ENCODE results near the gene TOP2B.

TOP2B gene

DNA sequence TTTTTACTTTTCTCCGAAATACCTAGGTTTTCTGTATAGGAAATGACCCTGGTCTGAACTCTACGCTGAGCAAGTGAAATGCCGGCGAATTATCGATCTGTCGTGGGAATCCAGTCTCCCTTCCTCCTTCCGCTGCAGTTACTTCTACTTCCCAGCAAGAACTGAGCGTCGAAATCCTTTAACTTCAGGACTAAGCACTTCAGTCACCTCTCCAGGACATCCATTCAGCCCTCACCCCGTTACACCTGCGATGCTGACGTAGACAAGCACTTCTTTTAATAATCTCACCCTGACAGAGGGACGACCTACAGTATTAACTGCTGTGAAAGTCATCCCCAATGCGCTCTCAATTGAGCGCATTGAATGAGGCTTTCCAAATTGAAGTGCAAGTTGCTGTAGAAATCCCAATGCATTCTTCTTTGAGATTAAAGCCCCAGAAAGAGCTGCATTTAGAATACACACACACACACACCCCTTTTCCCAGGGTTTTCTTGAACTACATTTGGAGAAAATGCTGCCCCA, 1.3 kb downstream of the TOP2B start:
- Histone ChIP-seq H2BK5ac (ENCODE audit: low read depth, low read length, poor library complexity) (no peak overlapping the region), H3K36me3 (ENCODE audit: control insufficient read depth in 1 of 2, insufficient read depth in 2 of 2, low read length in 2 of 2) (no peaks in the 10 kb centered on the region), H4K12ac (ENCODE audit: low read depth, low read length) (no peak overlapping the region), H4K8ac (ENCODE audit: low read depth, low read length) (no peak overlapping the region), H3K4me1 (ENCODE audit: control insufficient read depth in 1 of 2, insufficient read depth in 2 of 2, low read length in 2 of 2) (no peaks in the 10 kb centered on the region), H3K4ac (ENCODE audit: low read depth, low read length) (peak overlapping the region; percentile 16), H3K79me1 (ENCODE audit: low read length) (peaks cover 11% of the 10 kb centered on the region), H3K14ac (ENCODE audit: low read length) (no peak overlapping the region), H3K23ac (ENCODE audit: low read length) (no peak overlapping the region), H3K9me3 (ENCODE audit: insufficient read depth, low read depth, low read length) (no peaks in the 10 kb centered on the region), H2BK12ac (ENCODE audit: low read length) (no peak overlapping the region), H3K79me2 (ENCODE audit: control insufficient read depth, insufficient read depth, low read length, poor library complexity) (peaks cover 12% of the 10 kb centered on the region), H3K4me2 (ENCODE audit: low read length) (peak overlapping the region; percentile 76), H3K18ac (ENCODE audit: low read length) (no peak overlapping the region), H4K91ac (ENCODE audit: low read depth, low read length) (no peak overlapping the region), H2BK120ac (ENCODE audit: insufficient read depth, low read length, poor library complexity) (no peak overlapping the region), H3K9ac (ENCODE audit: low read length) (peak overlapping the region; percentile 62), H3K27ac (ENCODE audit: low read depth, low read length) (peak overlapping the region; percentile 94), H2AK5ac (ENCODE audit: low read length) (no peak overlapping the region), H2AFZ (ENCODE audit: insufficient read depth, low read length, poor library complexity) (no peak overlapping the region), H3K27me3 (ENCODE audit: insufficient read depth, low read length) (no peaks in the 10 kb centered on the region), H3K4me3 (ENCODE audit: low read depth, low read length) (peak overlapping the region; percentile 99)
- DNase-seq: peak in 1 of 2 donors; percentile 32
- WGBS (ENCODE audit: extremely low coverage, insufficient coverage, insufficient read length): no CpG with 5 or more reads among the region's 15 CpGs

GRCh38 chr3:25662736-25663320, 1.9 kb downstream of the TOP2B start:
- Histone ChIP-seq H2AFZ (ENCODE audit: insufficient read depth, low read length, poor library complexity) (no peak overlapping the region), H4K91ac (ENCODE audit: low read depth, low read length) (no peak overlapping the region), H2BK12ac (ENCODE audit: low read length) (no peak overlapping the region), H3K36me3 (ENCODE audit: control insufficient read depth in 1 of 2, insufficient read depth in 2 of 2, low read length in 2 of 2) (no peaks in the 10 kb centered on the region), H4K12ac (ENCODE audit: low read depth, low read length) (no peak overlapping the region), H2BK5ac (ENCODE audit: low read depth, low read length, poor library complexity) (no peak overlapping the region), H3K27ac (ENCODE audit: low read depth, low read length) (no peak overlapping the region), H3K14ac (ENCODE audit: low read length) (no peak overlapping the region), H3K4ac (ENCODE audit: low read depth, low read length) (peak overlapping the region; percentile 96), H3K23ac (ENCODE audit: low read length) (no peak overlapping the region), H3K9ac (ENCODE audit: low read length) (no peak overlapping the region), H3K79me2 (ENCODE audit: control insufficient read depth, insufficient read depth, low read length, poor library complexity) (peaks cover 12% of the 10 kb centered on the region), H2BK120ac (ENCODE audit: insufficient read depth, low read length, poor library complexity) (no peak overlapping the region), H3K18ac (ENCODE audit: low read length) (no peak overlapping the region), H3K9me3 (ENCODE audit: insufficient read depth, low read depth, low read length) (no peaks in the 10 kb centered on the region), H3K27me3 (ENCODE audit: insufficient read depth, low read length) (no peaks in the 10 kb centered on the region), H3K4me3 (ENCODE audit: low read depth, low read length) (no peak overlapping the region), H3K79me1 (ENCODE audit: low read length) (peaks cover 11% of the 10 kb centered on the region), H3K4me1 (ENCODE audit: control insufficient read depth in 1 of 2, insufficient read depth in 2 of 2, low read length in 2 of 2) (no peaks in the 10 kb centered on the region), H4K8ac (ENCODE audit: low read depth, low read length) (no peak overlapping the region), H3K4me2 (ENCODE audit: low read length) (peak overlapping the region; percentile 76), H2AK5ac (ENCODE audit: low read length) (no peak overlapping the region)
- DNase-seq: no peak
- no CpG with 5 or more reads among the region's 7 CpGs for WGBS (ENCODE audit: extremely low coverage, insufficient coverage, insufficient read length)

DNA sequence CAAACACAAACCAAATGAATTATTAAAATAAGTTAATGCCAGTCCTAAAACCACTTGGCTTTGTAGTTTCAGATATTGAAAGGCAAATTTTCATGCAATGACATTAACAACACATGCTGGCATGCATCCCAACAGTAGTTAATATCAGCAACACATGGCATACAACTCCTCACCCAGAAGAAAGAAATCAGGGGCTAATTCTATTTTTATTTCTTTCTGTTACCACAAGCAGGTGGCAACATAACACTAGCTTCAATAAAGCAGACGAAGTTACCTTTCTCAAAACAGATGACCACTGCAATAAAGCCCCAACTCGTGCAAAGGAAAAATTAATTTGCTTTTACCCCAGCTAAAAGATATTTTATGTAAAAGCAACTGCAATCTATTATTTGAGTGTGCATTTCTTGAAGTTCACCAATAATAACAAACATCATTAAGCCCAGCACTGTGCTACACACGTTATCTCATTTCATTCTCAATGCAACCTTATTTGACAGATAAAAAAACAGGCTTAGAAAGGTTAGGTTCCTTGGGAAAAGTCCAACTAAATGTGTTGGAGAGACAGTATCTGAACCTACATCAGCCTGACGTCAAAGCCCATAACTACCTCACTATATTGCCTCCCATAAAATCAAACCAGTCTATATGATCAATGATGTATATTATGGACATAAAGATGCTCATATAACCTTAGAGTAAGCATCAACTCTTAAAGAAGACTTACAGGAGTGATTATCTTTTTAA, 2.8 kb downstream of the TOP2B start:
- no peak overlapping the region for H4K8ac ChIP-seq (ENCODE audit: low read depth, low read length)
- no peak overlapping the region for H2BK120ac ChIP-seq (ENCODE audit: insufficient read depth, low read length, poor library complexity)
- no peak overlapping the region for H2BK12ac ChIP-seq (ENCODE audit: low read length)
- H3K79me2 ChIP-seq (ENCODE audit: control insufficient read depth, insufficient read depth, low read length, poor library complexity): peaks cover 12% of the 10 kb centered on the region
- no peaks in the 10 kb centered on the region for H3K36me3 ChIP-seq (ENCODE audit: control insufficient read depth in 1 of 2, insufficient read depth in 2 of 2, low read length in 2 of 2)
- no peak overlapping the region for H2AK5ac ChIP-seq (ENCODE audit: low read length)
- H3K9ac ChIP-seq (ENCODE audit: low read length): no peak overlapping the region
- H3K27me3 ChIP-seq (ENCODE audit: insufficient read depth, low read length): no peaks in the 10 kb centered on the region
- no peak overlapping the region for H4K91ac ChIP-seq (ENCODE audit: low read depth, low read length)
- no peaks in the 10 kb centered on the region for H3K4me1 ChIP-seq (ENCODE audit: control insufficient read depth in 1 of 2, insufficient read depth in 2 of 2, low read length in 2 of 2)
- peaks cover 11% of the 10 kb centered on the region for H3K79me1 ChIP-seq (ENCODE audit: low read length)
- H3K4me3 ChIP-seq (ENCODE audit: low read depth, low read length): no peak overlapping the region
- H3K4ac ChIP-seq (ENCODE audit: low read depth, low read length): peak overlapping the region; percentile 83
- no peak overlapping the region for H3K18ac ChIP-seq (ENCODE audit: low read length)
- WGBS (ENCODE audit: extremely low coverage, insufficient coverage, insufficient read length): no CpG with 5 or more reads among the region's 4 CpGs
- H3K23ac ChIP-seq (ENCODE audit: low read length): no peak overlapping the region
- no peak overlapping the region for H2BK5ac ChIP-seq (ENCODE audit: low read depth, low read length, poor library complexity)
- no peak overlapping the region for H3K14ac ChIP-seq (ENCODE audit: low read length)
- no peak overlapping the region for H3K4me2 ChIP-seq (ENCODE audit: low read length)
- H3K27ac ChIP-seq (ENCODE audit: low read depth, low read length): no peak overlapping the region
- H4K12ac ChIP-seq (ENCODE audit: low read depth, low read length): no peak overlapping the region
- DNase-seq: no peak
- no peak overlapping the region for H2AFZ ChIP-seq (ENCODE audit: insufficient read depth, low read length, poor library complexity)
- no peaks in the 10 kb centered on the region for H3K9me3 ChIP-seq (ENCODE audit: insufficient read depth, low read depth, low read length)

- no peak overlapping the region for H3K9ac ChIP-seq (ENCODE audit: low read length)
- no peak overlapping the region for H2BK5ac ChIP-seq (ENCODE audit: low read depth, low read length, poor library complexity)
- H4K91ac ChIP-seq (ENCODE audit: low read depth, low read length): no peak overlapping the region
- H2AFZ ChIP-seq (ENCODE audit: insufficient read depth, low read length, poor library complexity): no peak overlapping the region
- peak overlapping the region; percentile 79 for H3K4ac ChIP-seq (ENCODE audit: low read depth, low read length)
- no peak overlapping the region for H3K4me2 ChIP-seq (ENCODE audit: low read length)
- H3K4me1 ChIP-seq (ENCODE audit: control insufficient read depth in 1 of 2, insufficient read depth in 2 of 2, low read length in 2 of 2): no peaks in the 10 kb centered on the region
- no peaks in the 10 kb centered on the region for H3K36me3 ChIP-seq (ENCODE audit: control insufficient read depth in 1 of 2, insufficient read depth in 2 of 2, low read length in 2 of 2)
- no peak overlapping the region for H3K23ac ChIP-seq (ENCODE audit: low read length)
- no peak overlapping the region for H4K12ac ChIP-seq (ENCODE audit: low read depth, low read length)
- no peak overlapping the region for H2BK120ac ChIP-seq (ENCODE audit: insufficient read depth, low read length, poor library complexity)
- no peaks in the 10 kb centered on the region for H3K79me1 ChIP-seq (ENCODE audit: low read length)
- no peak overlapping the region for H3K14ac ChIP-seq (ENCODE audit: low read length)
- H2AK5ac ChIP-seq (ENCODE audit: low read length): no peak overlapping the region
- H3K18ac ChIP-seq (ENCODE audit: low read length): no peak overlapping the region
- peaks cover 4% of the 10 kb centered on the region for H3K79me2 ChIP-seq (ENCODE audit: control insufficient read depth, insufficient read depth, low read length, poor library complexity)
- H2BK12ac ChIP-seq (ENCODE audit: low read length): no peak overlapping the region
- H4K8ac ChIP-seq (ENCODE audit: low read depth, low read length): no peak overlapping the region
- no peak overlapping the region for H3K4me3 ChIP-seq (ENCODE audit: low read depth, low read length)
- H3K9me3 ChIP-seq (ENCODE audit: insufficient read depth, low read depth, low read length): no peaks in the 10 kb centered on the region
- WGBS (ENCODE audit: extremely low coverage, insufficient coverage, insufficient read length): no CpG with 5 or more reads among the region's 1 CpG
- H3K27me3 ChIP-seq (ENCODE audit: insufficient read depth, low read length): no peaks in the 10 kb centered on the region
- no peak for DNase-seq
- H3K27ac ChIP-seq (ENCODE audit: low read depth, low read length): no peak overlapping the region
These were observed 5.9 kb downstream of the TOP2B start for GRCh38 chr3:25658836-25659235.

Measured in trophoblast cell (in vitro differentiated cells and primary cell).